Measurements from ENCODE around the gene SPEG.

DNA sequence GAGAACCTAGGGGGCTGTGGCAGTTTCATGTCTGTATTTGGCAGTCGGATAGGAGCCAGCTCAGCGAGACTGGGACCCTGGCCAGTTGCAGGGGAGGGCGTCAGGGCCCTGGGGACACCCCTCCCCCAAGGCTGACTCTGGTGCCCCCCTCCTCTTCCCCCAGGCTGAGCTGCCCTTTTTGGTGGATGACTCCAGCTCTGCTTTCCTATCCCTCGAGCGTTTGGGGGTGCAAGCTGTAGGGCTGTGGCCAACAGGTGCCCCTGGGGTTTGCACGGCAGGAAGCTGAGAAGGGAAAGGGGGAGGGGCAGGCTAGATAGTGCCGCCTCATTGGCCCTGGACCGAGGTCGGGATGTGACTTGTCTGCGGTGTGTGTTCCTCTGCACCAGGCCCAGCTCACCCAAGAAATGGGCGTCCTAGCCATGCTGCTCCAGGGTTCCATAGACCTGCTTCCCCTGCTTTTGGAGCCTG is 26.4 kb downstream of the SPEG start:
- TF ChIP-seq POLR2A (IDR thresholded peaks at IDR 0.05): no peak
- TF ChIP-seq, protein P1, sequence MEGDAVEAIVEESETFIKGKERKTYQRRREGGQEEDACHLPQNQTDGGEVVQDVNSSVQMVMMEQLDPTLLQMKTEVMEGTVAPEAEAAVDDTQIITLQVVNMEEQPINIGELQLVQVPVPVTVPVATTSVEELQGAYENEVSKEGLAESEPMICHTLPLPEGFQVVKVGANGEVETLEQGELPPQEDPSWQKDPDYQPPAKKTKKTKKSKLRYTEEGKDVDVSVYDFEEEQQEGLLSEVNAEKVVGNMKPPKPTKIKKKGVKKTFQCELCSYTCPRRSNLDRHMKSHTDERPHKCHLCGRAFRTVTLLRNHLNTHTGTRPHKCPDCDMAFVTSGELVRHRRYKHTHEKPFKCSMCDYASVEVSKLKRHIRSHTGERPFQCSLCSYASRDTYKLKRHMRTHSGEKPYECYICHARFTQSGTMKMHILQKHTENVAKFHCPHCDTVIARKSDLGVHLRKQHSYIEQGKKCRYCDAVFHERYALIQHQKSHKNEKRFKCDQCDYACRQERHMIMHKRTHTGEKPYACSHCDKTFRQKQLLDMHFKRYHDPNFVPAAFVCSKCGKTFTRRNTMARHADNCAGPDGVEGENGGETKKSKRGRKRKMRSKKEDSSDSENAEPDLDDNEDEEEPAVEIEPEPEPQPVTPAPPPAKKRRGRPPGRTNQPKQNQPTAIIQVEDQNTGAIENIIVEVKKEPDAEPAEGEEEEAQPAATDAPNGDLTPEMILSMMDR (IDR thresholded peaks at IDR 0.05): no peak
